Hepatocyte (in vitro differentiated cells): ENCODE results near the gene MBD3L4.

Source experiments
- EZH2 ChIP-seq: fragments of 200-600 bp; sonication (generic); IDR thresholded peaks from 2 replicates; pipeline ENCODE4 v1.6.1; 2016; ENCODE audit warnings: antibody characterized with exemption, mild to moderate bottlenecking, borderline replicate concordance
- EZH2phosphoT487 ChIP-seq: fragments of 200-600 bp; sonication (generic); IDR thresholded peaks from one replicate; pipeline ENCODE4 v1.6.1; 2018; ENCODE audit warnings: antibody characterized with exemption, mild to moderate bottlenecking, low read depth, moderate library complexity; ENCODE audit not compliant: unreplicated experiment, severe bottlenecking
- TF ChIP-seq, protein P1 (sequence below): fragments of 200-600 bp; sonication (generic); IDR thresholded peaks from 2 replicates; pipeline ENCODE4 v1.5.1; 2016; ENCODE audit warnings: antibody characterized with exemption, mild to moderate bottlenecking; ENCODE audit not compliant: poor library complexity

DNA sequence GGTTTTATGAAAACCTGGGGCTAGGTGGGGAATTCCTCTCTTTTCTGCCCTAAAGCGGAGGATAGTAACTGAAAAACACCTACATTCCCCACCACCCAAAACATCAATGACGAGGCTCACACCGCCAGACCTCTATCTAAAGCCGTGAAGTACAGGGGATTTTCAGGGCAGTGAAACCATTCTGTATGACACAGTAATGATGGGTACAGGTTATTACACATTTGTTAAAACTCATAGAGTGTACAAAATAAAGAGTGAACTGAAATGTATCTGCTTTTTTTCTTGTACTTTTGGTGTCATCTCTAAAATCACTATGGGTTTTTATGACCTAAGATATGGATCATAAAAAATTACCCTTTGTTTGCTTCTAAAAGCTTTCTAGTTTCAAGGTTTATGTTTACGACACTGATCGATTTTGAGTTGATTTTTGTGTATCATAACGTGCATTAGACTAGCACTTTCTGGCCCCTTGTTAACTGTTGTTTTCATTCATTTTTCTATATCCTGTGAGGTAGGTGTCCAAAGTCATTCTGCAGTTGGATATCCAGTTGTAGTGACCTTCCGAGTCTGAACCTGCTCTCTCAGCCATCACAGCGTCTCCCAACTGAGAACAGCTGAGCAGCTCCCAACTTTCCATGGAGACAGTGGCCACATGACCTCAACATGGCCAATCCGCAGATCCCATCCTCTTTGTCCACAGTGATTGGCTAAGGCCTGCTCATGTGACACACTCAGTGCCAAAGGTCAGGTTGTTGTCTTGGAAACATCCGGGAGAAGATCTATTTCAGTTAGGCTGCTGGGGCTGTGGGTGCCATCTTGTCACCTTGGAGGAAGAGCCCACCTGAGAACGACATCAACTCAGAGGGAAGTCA lies 29.0 kb downstream of the MBD3L4 start:
- TF ChIP-seq, protein P1, sequence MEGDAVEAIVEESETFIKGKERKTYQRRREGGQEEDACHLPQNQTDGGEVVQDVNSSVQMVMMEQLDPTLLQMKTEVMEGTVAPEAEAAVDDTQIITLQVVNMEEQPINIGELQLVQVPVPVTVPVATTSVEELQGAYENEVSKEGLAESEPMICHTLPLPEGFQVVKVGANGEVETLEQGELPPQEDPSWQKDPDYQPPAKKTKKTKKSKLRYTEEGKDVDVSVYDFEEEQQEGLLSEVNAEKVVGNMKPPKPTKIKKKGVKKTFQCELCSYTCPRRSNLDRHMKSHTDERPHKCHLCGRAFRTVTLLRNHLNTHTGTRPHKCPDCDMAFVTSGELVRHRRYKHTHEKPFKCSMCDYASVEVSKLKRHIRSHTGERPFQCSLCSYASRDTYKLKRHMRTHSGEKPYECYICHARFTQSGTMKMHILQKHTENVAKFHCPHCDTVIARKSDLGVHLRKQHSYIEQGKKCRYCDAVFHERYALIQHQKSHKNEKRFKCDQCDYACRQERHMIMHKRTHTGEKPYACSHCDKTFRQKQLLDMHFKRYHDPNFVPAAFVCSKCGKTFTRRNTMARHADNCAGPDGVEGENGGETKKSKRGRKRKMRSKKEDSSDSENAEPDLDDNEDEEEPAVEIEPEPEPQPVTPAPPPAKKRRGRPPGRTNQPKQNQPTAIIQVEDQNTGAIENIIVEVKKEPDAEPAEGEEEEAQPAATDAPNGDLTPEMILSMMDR: no peak
- TF ChIP-seq EZH2 (no peak), EZH2phosphoT487 (no peak)
